GM12864 (cell line): ENCODE data around the gene C3orf22.

Experiments used
- DNase-seq: peaks from one replicate; pipeline ENCODE4 v3.0.0-alpha.2; 2011; ENCODE audit warnings: low read depth
- H3K4me3 ChIP-seq: 2 replicates; pipeline ENCODE4 v1.5.1; 2011; ENCODE audit warnings: mild to moderate bottlenecking, low read depth, low read length, control low read depth
- TF ChIP-seq, protein P1 (sequence below): IDR thresholded peaks from 2 replicates; pipeline ENCODE4 v1.5.1; 2011; ENCODE audit warnings: low read depth, mild to moderate bottlenecking, moderate library complexity, low read length, control low read depth, inconsistent platforms; ENCODE audit errors: missing control alignments

C3orf22 gene

DNA sequence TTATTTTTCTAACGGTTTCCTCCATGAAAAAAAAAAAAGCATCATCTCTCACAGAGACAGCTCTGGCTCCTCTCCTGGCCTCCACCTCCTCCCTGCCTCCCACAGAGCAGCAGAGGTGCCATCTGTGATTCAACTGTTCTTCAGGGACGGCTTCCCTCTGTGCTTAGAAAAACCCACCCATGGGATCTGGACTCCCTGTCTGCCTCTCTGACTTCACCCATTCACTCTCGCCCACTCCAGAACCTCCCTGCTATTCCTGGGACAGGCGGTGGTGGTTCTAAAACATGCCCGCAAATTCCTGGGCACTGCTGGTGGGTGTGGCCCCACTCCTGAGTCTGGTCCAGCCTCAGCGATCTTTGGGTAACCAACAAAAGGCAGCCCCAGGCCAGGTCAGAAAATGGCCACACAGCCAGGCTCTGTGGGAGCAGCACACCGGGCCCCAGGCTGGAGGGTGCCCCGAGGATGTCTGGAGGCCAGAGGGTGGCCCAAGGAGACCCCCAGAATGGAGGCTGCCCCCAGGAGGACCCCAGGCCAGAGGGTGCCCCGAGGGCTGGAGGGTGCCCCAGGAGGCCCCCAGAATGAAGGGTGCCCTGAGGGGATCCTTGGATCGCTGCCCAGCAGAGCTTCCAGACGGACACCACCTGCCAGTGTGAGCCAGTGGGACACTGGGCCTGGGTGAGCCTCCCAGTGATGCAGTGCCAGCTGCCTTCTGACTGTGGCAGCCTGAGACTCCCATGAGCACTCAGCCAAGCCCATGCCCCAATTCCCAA, 37.4 kb downstream of the C3orf22 start:
- TF ChIP-seq, protein P1, sequence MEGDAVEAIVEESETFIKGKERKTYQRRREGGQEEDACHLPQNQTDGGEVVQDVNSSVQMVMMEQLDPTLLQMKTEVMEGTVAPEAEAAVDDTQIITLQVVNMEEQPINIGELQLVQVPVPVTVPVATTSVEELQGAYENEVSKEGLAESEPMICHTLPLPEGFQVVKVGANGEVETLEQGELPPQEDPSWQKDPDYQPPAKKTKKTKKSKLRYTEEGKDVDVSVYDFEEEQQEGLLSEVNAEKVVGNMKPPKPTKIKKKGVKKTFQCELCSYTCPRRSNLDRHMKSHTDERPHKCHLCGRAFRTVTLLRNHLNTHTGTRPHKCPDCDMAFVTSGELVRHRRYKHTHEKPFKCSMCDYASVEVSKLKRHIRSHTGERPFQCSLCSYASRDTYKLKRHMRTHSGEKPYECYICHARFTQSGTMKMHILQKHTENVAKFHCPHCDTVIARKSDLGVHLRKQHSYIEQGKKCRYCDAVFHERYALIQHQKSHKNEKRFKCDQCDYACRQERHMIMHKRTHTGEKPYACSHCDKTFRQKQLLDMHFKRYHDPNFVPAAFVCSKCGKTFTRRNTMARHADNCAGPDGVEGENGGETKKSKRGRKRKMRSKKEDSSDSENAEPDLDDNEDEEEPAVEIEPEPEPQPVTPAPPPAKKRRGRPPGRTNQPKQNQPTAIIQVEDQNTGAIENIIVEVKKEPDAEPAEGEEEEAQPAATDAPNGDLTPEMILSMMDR = no peak
- no peak for DNase-seq
- no peak overlapping the region for H3K4me3 ChIP-seq

DNA sequence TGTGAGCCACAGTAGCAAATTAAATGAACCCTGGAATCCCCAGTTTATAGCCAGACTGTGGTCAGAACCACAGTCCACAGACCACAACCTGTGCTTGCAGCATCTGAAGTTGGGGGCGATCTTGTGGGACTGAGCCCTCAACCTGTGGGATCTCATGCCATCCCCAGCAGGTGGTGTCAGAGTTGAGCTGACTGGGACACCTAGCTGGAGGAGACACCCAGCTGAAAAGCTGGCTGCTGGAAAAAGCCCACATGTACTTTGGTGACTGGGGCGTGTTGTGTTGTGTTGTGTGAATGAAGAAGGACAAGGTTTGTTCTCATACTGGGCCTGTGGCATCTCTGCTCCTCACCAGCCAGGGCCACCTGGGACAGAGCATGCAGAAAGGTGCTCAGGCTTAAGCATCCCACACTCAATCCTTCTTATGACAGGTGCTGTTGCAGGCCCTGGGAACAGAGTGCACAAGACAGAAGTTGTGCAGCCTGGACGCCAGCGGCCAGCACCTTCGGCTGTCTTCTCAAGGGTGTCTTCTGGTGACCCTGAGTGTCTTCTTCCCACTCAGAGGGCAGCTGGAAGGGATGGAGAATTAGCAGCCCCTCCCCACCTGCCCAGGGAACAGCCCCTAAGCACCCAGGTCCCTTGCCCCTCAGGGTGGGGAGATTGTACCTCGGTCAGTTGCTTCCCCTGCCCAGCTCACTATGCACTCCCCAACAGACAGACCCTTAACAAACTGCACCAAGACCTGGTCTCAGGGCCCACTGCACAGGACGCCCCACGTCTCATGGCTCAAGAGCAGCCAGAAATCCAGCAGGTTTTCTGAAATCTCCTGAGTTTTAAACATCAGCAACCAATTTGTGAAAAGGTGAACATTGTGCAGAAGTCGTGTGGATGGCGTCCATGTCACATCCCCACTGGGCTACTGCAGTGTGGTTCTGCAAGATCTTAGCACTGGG, 39.0 kb downstream of the C3orf22 start:
- TF ChIP-seq, protein P1 = no peak
- DNase-seq = no peak

DNA sequence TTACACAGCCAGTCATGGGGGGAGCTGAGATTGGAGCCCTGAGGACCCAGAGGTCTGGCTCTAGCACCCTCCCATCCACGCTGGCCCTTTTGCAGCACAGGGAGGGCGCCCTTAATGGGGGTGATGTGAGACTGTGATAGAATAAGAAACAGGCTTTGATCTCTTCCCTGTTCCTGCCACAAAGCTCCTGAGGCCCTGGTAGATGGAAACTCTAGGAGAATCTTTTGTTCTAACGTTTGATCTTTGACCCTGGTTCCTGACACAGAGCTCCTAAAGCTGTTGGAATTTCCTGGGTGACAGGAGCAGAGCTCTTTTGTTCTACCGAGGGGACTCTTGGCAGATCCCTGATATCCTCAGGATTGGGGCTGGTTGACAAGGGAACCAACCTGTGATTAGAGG, 40.0 kb downstream of the C3orf22 start:
- no peak overlapping the region for H3K4me3 ChIP-seq
- DNase-seq = no peak
- TF ChIP-seq, protein P1 = no peak

More for the DNA sequence above, 39.0 kb downstream of the C3orf22 start:
- H3K4me3 ChIP-seq = no peak overlapping the region

DNA sequence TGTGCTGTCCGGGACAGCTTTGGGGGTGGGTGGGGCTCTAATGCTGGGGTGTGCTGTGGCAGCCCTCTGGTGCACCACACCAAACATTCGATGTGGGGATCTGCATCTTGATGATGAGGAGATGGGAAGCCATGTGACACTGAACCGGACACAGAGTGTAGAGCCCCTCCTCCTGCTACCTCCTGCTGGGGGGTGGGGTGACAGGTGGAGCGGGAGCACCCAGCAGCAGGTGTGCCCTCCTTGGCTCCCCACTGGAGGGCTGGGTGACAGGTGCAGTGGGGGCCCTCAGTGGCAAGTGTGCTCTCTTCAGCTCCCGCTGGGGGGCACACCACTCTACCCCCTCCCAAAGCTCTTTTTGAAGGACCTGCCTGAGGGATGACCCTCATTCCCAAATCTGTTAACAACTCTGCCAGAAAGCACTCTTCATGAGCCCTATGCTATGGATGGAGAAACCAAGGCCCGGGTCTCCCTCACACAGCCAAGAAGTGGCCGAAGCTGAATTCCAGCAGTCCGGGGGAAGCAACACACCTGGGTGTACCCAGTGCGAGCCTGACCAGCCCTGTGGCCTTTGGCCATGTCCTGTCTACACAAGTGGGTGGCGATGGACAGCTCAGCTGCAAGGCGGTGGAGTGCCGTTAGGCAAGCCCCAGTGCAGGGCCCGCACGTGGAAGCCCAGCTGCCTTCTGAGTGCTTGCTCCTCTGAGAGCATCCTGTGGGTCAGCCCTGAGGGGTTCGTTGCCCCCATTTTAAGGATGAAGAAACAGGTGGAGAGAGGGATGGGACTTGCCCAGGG, 40.5 kb downstream of the C3orf22 start:
- TF ChIP-seq, protein P1 = no peak
- no peak for DNase-seq
- no peak overlapping the region for H3K4me3 ChIP-seq

DNA sequence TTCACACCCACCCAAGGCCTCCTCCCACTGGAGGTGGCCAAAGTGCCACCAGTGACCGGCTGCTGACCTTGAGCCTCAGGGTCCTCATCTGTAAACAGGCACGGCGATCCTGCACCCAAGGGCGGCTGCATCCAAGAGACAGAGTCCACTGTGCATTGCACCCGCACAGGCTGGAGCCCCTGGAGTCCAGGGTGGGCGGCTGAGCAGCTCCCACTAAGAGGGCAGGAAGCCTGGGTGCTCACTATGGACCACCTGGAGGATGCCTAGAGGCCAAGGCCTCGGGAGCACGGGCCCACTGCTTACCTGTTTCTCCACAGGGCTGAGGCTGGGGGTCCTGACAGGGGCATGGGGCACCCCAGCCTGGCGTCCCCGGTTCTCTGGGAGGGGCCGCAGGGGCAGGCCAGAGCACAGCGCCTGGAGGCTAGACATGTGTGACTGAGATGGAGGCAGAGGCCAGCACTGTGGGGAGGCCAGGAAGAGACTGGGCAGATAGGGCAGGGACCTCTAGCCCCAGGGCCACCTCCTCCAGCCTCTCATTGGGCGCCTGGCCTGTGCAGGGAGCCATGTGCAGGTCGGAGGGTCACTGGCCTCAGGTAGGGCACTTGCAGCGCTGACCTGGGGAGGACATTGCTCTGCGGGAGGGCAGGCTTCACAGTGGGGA, 41.3 kb downstream of the C3orf22 start, which contains the start of gene UROC1:
UROC1 (minus strand) TSS at position 483 of the 661 bp plus-strand sequence; CDS start at position 429, 54 bp downstream.
- TF ChIP-seq, protein P1 = no peak
- no peak within 1 kb of the TSS for H3K4me3 ChIP-seq
- no peak for DNase-seq

DNA sequence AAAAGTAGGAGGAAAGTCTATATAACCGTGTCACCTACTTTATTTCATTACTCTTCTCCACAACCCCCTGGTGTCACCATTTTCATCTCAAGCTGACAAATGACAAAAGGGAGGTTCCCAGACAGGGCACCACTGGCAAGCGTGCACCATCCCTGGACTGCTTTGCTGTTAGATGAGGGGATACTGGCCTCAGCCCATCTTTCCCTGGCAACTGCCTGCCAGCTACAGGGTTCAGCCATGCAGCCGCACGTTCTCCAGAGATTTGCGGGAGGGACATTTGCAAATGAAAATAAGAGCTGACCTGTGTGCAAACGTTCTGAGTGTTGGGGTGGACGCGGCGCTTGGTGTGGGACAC, 41.8 kb downstream of the C3orf22 start:
- TF ChIP-seq, protein P1 = no peak
- no peak overlapping the region for H3K4me3 ChIP-seq
- no peak for DNase-seq
